HG03025 (cell line): ENCODE results near the gene STAG3.
"Not testable (repeated sequence)": the region's sequence is repeated elsewhere in the genome, so short reads cannot be mapped to it uniquely, and the experiment has no call there.

ENCODE experiments used
- ATAC-seq: cut with Tn5 transposase; IDR thresholded peaks from one replicate; pipeline ENCODE4 v1.9.1; 2021; ENCODE audit warnings: mild to moderate bottlenecking, moderate library complexity; ENCODE audit not compliant: unreplicated experiment, low FRiP score

STAG3 gene

DNA sequence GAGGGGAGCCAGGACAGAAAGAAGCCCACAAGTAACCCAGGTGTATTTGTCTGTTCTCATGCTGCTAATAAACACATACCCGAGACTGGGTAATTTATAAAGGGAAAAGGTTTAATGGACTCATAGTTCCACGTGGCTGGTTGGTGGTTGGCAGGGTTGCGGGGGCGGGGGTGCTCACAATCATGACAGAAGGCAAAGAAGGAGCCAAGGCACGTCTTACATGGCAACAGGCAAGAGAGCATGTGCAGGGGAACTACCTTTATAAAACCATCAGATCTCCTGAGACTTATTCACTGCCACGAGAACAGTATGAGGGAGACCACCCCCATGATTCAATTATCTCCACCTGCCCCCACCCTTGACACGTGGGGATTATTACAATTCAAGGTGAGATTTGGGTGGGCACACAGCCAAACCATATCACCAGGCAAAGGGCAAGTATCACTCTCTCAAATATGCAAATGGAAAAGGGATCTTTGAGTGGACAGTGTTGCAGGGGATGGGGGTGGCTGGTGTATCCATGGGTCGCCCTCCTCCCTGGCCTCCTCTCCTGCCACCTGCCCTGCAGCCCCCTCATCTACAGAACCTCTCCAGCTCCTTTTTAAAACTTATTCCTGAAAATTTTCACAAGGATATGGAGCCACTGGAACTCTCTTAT is 57.1 kb downstream of the STAG3 start:
- not testable (repeated sequence) for ATAC-seq

DNA sequence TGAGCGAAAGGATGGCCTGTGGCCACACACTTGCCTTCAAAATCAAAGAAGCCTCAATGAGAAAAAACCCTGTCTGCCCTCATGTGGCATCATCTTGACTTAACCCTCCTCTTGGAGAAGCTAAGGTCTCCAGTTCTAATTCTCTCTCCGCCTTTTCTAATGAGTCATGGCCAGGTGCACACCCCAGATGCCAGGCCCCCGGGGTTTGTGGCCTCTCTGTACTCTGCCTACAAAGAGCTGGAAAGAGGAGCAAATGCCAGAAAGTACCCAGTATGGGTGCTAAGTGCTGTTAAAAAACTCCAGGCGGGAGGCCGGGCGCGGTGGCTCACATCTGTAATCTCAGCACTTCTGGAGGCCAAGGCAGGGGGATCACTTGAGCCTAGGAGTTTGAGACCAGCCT is 62.3 kb downstream of the STAG3 start:
- ATAC-seq: not testable (repeated sequence)

GRCh38 chr7:100243385-100243784 is 65.7 kb downstream of the STAG3 start:
- not testable (repeated sequence) for ATAC-seq

GRCh38 chr7:100244988-100245605 is 67.4 kb downstream of the STAG3 start:
- ATAC-seq: not testable (repeated sequence)

DNA sequence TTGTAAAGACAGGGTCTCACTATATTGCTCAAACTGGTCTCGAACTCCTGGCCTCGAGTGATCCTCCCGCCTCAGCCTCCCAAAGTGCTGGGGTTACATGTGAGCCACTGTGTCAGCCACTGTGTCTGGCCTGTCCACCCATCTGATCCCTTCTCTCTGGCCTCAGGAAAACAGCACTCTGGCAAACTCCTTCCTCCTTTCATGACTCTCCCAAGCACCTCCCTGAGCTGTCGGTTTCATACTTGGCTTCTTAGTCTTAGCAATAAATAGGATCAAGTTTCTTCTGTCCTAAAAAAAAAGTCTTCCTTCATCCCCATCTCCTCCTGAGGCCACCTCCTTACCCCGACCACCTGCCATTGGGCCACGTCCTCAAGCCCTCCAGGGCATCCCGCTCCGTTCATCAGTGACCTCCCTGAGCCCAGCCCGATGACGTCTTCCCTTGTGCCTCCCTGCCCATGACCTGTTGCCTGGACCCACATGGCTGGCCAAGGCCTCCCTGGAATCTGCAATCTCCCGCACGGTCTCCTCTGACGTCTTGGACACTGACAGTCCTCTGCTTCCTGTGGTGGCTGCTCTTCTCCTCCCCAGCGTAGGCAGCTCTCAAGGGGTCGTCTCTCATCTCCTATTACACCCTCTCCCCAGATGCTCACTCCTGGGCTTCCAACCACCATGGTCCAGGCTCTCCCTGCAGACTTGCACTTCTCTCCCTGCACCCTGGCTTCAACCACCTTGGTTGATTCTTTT is 68.6 kb downstream of the STAG3 start:
- ATAC-seq: not testable (repeated sequence)

GRCh38 chr7:100246865-100247137 is 69.1 kb downstream of the STAG3 start:
- not testable (repeated sequence) for ATAC-seq

DNA sequence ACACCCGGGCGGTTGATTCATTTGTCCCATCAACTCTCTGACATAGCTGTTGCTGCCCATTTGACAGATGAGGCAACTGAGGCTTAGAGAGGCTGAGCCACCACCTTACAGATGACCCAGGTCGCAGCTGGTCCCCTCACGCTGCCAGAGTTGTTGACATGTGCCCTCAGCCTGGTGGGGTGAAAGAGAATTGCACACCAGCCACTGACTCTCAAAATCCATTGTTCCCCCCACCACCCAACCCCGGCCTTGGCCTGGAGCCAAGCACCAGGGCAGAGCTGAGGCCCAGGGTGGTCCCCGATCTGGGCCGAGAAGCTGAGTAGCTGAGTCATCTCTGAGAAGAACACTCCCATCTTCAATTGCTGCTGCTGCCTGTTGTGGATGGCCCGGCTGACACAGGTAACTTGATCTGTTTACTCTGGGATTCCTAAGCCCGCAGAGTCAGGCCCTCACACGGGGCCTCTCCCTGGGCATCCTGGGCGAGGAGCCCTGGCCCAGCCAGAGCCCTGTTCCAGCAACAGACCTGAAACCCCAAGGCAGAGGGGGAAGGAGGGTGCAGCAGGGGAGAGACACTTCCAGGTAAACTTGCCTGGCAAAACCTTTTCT is 69.5 kb downstream of the STAG3 start:
- ATAC-seq: no peak

GRCh38 chr7:100248483-100248882 is 70.8 kb downstream of the STAG3 start:
- ATAC-seq: no peak

- no peak for ATAC-seq
These were observed 79.3 kb downstream of the STAG3 start for GRCh38 chr7:100257017-100257416.

DNA sequence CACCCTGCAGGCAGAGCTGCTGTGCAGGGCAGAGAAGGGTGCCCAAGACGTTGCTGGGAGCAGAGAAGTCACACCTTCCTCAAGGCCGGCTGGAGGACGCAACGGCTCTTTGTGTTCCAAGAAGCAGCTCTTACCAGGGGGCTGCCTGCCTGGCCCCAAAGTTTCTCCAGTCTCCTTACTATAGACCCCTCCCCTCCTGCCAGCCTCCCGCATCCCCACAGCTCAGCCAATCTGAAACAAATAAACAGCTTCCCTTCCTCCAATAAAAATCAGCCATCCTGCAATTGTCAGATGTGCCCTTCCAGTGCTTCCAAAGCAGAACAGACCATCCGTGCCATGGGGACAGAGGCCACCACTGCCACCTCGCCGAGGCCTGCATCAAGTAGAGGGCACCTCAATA is 82.3 kb downstream of the STAG3 start:
- ATAC-seq: not testable (repeated sequence)

DNA sequence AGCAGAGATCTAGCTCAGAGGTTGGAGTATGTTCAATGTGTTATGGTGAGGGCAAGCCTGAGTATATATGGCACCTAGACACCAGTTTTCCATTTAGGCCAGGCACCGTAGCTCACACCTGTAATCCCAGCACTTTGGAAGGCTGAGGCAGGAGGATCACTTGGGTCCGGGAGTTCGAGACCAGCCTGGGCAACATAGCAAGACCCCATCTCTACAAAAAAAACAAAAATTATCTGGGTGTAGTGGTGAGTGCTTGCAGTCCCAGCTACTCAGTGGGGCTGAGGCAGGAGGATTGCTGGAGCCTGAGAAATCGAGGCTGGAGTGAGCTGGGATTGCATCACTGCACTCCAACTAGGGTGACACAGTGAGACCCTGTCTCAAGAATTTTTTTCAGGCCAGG is 85.2 kb downstream of the STAG3 start:
- not testable (repeated sequence) for ATAC-seq
